Upper lobe of right lung (tissue), 1 donor: ENCODE data around the gene GRN. TPM values are rescaled to one million over a fixed set of nuclear protein-coding genes. Genes with fewer than 3 reads are reported as not detected.
A peak's percentile ranks its signal among the peaks of the same experiment; 100 is the strongest.

Experiments used
- ATAC-seq: fragments of 200-7000 bp; cut with Tn5 transposase; one replicate; pipeline ENCODE4 v1.9.1; 2020; ENCODE audit warnings: mild to moderate bottlenecking, moderate library complexity
- DNase-seq: peaks from one replicate; pipeline ENCODE4 v3.0.0-alpha.2; 2020
- H3K27ac ChIP-seq: fragments of 200-600 bp; one replicate; pipeline ENCODE4 v1.8.0; 2022
- H3K27me3 ChIP-seq: fragments of 200-600 bp; one replicate; pipeline ENCODE4 v1.8.0; 2022; ENCODE audit warnings: mild to moderate bottlenecking
- H3K36me3 ChIP-seq: fragments of 200-600 bp; one replicate; pipeline ENCODE4 v1.8.0; 2022
- H3K4me1 ChIP-seq: fragments of 200-600 bp; one replicate; pipeline ENCODE4 v1.8.0; 2022
- H3K4me3 ChIP-seq: fragments of 200-600 bp; one replicate; pipeline ENCODE4 v1.8.0; 2022; ENCODE audit warnings: mild to moderate bottlenecking
- H3K9me3 ChIP-seq: fragments of 200-600 bp; one replicate; pipeline ENCODE4 v1.8.0; 2022
- intact Hi-C: fragments of 100-400 bp; cut with DNase I; formaldehyde crosslinking; loops from one replicate; pipeline ENCODE4 v1.11.0; 2022
- total RNA-seq: library from RNA; stranded (reverse); fragmentation: NEBNext Ultra II Directional; extraction: Animal tissue kit (Norgen Biotek cat#: 25700); gene quantifications from one replicate; pipeline ENCODE4 v1.2.1, GENCODE V29; 2021
- TF ChIP-seq, protein P1 (sequence below): fragments of 200-600 bp; IDR thresholded peaks from one replicate; pipeline ENCODE4 v1.8.0; 2022; ENCODE audit warnings: antibody characterized with exemption
- donor health status: DM: no; HTN: yes; CAD: no; lungs with severe emphysema.

GRN gene
- total RNA-seq, 1 donor from 2014 or later, result 722 TPM

DNA sequence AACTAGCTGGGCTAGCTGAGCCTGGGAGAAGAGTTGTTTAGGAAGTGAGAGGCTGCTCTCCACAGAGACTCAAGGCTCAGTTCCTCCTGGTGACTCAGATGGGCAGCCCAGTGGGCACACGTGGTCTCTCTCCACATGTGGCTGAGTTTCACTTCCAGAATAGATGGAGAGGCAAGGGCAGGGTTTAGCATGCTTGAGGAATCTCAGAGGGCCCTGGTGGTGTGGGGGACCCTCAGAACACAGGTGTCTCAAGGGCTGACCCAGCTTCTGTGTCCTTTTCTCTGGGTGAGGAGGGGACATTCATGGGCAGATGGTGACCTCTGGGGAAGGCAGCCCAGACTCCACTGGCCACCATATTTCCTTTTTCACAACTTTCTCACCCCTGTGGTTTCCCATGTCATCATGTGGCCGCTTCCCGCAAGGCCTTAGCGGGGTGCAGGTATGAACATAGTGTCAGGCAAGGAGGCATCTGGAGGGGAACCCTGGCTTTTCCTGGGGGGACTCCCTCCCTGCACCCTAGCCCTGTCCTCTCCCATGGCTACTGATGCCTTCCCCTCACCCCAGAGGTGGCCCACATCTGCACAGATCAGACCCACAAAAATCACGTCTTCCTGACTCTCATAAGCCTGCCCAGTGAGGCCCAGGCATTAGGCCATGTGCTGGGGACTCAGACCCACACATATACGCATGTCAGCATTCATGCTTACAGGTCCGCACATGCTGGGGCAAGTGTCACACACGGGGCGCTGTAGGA is 3.3 kb downstream of the GRN start:
- Histone ChIP-seq H3K4me1 (peaks cover 6% of the 10 kb centered on the region), H3K27me3 (no peaks in the 10 kb centered on the region), H3K36me3 (peaks cover 39% of the 10 kb centered on the region), H3K4me3 (no peak overlapping the region), H3K9me3 (no peaks in the 10 kb centered on the region), H3K27ac (no peak overlapping the region)
- TF ChIP-seq, protein P1, sequence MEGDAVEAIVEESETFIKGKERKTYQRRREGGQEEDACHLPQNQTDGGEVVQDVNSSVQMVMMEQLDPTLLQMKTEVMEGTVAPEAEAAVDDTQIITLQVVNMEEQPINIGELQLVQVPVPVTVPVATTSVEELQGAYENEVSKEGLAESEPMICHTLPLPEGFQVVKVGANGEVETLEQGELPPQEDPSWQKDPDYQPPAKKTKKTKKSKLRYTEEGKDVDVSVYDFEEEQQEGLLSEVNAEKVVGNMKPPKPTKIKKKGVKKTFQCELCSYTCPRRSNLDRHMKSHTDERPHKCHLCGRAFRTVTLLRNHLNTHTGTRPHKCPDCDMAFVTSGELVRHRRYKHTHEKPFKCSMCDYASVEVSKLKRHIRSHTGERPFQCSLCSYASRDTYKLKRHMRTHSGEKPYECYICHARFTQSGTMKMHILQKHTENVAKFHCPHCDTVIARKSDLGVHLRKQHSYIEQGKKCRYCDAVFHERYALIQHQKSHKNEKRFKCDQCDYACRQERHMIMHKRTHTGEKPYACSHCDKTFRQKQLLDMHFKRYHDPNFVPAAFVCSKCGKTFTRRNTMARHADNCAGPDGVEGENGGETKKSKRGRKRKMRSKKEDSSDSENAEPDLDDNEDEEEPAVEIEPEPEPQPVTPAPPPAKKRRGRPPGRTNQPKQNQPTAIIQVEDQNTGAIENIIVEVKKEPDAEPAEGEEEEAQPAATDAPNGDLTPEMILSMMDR, result no peak
- ATAC-seq (peak; percentile 58), DNase-seq (peak; percentile 76)
- intact Hi-C loops, result no loop called here

DNA sequence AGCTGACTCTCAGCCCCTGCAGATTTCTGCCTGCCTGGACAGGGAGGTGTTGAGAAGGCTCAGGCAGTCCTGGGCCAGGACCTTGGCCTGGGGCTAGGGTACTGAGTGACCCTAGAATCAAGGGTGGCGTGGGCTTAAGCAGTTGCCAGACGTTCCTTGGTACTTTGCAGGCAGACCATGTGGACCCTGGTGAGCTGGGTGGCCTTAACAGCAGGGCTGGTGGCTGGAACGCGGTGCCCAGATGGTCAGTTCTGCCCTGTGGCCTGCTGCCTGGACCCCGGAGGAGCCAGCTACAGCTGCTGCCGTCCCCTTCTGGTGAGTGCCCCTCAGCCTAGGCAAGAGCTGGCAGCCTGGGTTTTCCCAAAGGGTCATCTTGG is 3.9 kb downstream of the GRN start:
- ATAC-seq (no peak), DNase-seq (no peak)
- intact Hi-C loops, result no loop called here
- Histone ChIP-seq H3K9me3 (no peaks in the 10 kb centered on the region), H3K27ac (no peak overlapping the region), H3K4me3 (no peak overlapping the region), H3K36me3 (peaks cover 39% of the 10 kb centered on the region), H3K4me1 (peaks cover 6% of the 10 kb centered on the region), H3K27me3 (no peaks in the 10 kb centered on the region)
- TF ChIP-seq, protein P1, result no peak

DNA sequence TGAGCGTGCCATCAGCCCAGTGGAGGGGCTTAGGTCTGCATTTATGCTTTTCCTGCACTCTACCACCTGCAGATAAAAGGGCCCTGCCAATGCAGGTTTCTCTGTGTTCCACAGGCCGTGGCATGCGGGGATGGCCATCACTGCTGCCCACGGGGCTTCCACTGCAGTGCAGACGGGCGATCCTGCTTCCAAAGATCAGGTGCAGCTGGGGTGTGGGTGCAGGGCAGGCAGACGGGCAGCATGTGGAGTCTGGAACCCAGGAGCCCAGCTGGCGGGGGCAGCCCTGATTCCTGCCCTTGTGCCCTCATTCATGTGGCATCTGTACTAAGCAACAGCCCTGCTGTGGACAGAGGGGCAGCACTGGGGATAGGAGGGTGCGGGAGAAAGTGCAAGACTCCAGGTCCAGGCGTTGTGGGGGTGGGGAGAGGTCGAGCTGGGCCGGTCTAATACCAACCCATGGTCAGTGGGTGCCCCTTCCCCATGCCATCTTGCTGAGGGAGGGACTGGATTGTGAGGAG is 4.5 kb downstream of the GRN start:
- ATAC-seq, result no peak
- Histone ChIP-seq H3K27me3 (no peaks in the 10 kb centered on the region), H3K4me3 (no peak overlapping the region), H3K4me1 (peaks cover 6% of the 10 kb centered on the region), H3K27ac (no peak overlapping the region), H3K36me3 (peaks cover 39% of the 10 kb centered on the region), H3K9me3 (no peaks in the 10 kb centered on the region)
- DNase-seq, result no peak
- intact Hi-C loops, result no loop called here
- TF ChIP-seq, protein P1, result no peak

DNA sequence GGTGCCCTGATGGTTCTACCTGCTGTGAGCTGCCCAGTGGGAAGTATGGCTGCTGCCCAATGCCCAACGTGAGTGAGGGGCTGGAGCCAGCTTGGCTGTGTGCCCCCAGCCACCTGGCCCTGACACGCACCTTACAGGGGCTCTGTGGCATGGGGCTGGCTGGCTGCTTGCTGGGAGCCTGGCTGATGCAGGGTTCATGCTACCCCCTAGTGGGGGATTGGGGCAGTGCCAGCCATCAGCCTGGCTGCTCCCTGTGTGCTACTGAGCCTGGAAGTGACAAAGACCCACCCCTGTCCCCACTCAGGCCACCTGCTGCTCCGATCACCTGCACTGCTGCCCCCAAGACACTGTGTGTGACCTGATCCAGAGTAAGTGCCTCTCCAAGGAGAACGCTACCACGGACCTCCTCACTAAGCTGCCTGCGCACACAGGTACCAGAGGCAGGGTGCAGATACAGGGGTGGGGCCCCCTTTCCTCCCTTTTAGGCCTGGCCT is 5.7 kb downstream of the GRN start:
- intact Hi-C loops, result no loop called here
- Histone ChIP-seq H3K4me1 (peaks cover 6% of the 10 kb centered on the region), H3K27me3 (no peaks in the 10 kb centered on the region), H3K4me3 (no peak overlapping the region), H3K36me3 (peaks cover 39% of the 10 kb centered on the region), H3K27ac (no peak overlapping the region), H3K9me3 (no peaks in the 10 kb centered on the region)
- ATAC-seq (peak; percentile 68), DNase-seq (peak; percentile 83)
- TF ChIP-seq, protein P1, result peak; percentile 77

DNA sequence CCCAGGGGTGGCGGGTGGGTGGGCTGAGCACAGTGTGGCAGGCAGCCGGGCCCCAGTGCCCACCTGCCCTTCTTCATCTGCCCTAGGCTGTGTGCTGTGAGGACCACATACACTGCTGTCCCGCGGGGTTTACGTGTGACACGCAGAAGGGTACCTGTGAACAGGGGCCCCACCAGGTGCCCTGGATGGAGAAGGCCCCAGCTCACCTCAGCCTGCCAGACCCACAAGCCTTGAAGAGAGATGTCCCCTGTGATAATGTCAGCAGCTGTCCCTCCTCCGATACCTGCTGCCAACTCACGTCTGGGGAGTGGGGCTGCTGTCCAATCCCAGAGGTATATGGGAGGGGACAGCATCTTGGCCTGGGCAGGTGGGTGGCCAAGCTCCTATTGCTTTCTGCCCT is 6.4 kb downstream of the GRN start:
- TF ChIP-seq, protein P1, result no peak
- H3K9me3 ChIP-seq, result no peaks in the 10 kb centered on the region
- DNase-seq, result no peak
- no peak overlapping the region for H3K27ac ChIP-seq
- peaks cover 39% of the 10 kb centered on the region for H3K36me3 ChIP-seq
- intact Hi-C loops, result no loop called here
- no peaks in the 10 kb centered on the region for H3K27me3 ChIP-seq
- H3K4me1 ChIP-seq, result peaks cover 6% of the 10 kb centered on the region
- H3K4me3 ChIP-seq, result no peak overlapping the region
- ATAC-seq, result no peak
